Astrocyte of the cerebellum (primary cell): Measurements from ENCODE around the gene ITGB2.
A peak's percentile ranks its signal among the peaks of the same experiment; 100 is the strongest.

Source experiments
- DNase-seq: peaks from one replicate; pipeline ENCODE4 v3.0.0-alpha.2; 2011; ENCODE audit warnings: low read depth
- H3K4me3 ChIP-seq: 2 replicates; pipeline ENCODE4 v1.5.1; 2011; ENCODE audit warnings: mild to moderate bottlenecking, low read depth, low read length, moderate library complexity
- in situ Hi-C: cut with HindIII; loops from 2 replicates; pipeline ENCODE4 v1.10.0; 2017; ENCODE audit warnings: low sequenced_read_pairs
- TF ChIP-seq, protein P1 (sequence below): IDR thresholded peaks from 2 replicates; pipeline ENCODE4 v1.5.1; 2012; ENCODE audit warnings: low read length, low read depth, moderate library complexity, mild to moderate bottlenecking; ENCODE audit errors: missing control alignments

ITGB2 gene

DNA sequence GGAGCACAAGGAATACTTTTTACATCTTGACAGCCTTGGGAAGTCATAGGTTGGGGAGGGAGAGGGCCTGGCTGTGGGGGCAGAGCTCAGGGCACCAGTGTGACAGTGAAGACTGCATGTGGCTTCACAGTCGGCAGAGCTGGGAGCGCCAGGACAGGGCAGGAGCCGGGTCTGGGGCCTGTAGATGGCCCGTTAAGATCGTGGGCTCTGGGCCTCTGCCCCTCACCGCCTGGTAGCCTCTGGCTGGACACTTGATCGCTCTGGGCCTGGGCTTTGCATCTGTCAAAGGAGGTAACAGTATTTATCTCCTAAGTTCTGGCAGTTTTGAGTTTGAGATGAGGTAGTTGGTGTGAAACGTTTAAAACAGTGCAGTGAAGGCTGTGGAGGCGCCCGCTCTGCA, 23.9 kb upstream of the ITGB2 start:
- in situ Hi-C loops, result no loop called here
- no peak for DNase-seq
- TF ChIP-seq, protein P1, sequence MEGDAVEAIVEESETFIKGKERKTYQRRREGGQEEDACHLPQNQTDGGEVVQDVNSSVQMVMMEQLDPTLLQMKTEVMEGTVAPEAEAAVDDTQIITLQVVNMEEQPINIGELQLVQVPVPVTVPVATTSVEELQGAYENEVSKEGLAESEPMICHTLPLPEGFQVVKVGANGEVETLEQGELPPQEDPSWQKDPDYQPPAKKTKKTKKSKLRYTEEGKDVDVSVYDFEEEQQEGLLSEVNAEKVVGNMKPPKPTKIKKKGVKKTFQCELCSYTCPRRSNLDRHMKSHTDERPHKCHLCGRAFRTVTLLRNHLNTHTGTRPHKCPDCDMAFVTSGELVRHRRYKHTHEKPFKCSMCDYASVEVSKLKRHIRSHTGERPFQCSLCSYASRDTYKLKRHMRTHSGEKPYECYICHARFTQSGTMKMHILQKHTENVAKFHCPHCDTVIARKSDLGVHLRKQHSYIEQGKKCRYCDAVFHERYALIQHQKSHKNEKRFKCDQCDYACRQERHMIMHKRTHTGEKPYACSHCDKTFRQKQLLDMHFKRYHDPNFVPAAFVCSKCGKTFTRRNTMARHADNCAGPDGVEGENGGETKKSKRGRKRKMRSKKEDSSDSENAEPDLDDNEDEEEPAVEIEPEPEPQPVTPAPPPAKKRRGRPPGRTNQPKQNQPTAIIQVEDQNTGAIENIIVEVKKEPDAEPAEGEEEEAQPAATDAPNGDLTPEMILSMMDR, result no peak
- no peak overlapping the region for H3K4me3 ChIP-seq

DNA sequence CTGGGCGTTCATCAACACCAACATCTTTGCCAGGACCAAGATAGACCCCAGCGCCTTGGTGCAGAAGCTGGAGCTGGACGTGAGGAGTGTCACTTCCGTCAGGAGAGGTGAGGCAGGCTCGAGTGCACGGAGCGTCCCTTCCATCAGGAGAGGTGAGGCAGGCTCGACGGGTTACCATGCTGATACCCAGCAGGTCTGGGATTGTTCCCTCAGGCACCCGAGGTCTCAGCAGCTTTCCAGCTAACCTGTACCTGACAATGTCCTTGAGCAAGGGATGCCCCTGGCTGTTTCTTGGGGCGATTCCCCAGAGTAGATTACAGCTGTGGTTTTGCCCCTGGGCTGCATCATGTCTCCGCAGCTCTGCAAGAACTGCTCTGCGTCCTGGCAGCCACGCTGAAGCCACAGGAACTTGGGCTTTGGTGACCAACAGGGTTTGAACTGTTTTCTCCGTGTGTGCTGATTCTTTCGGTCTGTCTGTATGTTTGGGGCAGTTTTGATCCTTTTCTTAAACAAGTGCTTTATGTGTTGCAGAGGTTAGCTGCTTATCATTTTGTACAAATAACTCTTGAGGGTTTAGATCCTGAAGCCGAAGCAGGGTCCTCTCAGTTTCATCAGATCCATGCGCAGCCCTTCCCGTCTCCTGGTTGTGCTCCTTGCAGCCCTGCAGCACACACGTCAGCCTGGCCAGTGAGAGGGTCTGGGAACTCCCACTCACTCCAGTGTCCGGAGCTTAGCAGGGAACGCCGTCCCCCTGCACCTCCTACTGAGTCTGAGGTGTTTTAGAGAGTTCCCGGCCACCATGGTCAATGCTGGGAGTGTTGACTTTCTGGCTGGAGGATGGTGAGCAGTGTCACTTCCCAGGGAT, 23.2 kb upstream of the ITGB2 start:
- DNase-seq, result no peak
- in situ Hi-C loops, result no loop called here
- TF ChIP-seq, protein P1, result no peak
- no peak overlapping the region for H3K4me3 ChIP-seq

DNA sequence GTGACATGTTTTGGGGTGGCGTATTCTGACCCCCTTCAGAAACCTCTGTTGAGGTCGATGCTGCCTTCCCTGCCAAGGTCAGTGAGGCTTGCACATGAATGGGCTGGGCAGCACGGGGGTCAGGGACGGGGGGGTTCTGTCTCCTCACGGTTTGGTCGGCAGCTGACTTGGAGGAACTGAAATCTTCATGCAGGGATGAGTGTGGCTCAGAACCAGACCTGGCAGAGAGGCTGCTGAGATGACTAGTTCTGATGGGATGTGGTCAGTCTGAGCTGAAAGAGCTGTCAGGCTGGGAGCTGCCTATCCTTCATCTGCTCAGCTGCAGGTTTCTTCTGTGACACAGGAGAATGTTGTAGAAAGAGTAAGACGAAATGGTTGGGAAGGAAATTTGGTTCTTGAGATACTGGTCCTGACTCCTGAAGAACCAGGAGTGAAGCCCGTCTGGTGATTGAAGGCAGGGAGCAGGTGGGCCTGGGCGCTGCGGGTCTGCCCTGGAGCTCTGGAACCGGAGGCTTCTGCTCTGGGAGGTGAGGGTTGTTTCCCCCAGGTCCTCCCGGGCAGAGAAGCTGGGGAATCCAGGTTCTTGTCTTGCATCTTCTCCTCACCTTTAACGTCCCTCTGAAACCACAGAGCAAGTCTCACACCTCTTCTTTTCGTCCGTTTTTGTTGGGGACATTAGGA, 22.4 kb upstream of the ITGB2 start:
- in situ Hi-C loops, result no loop called here
- DNase-seq, result no peak
- TF ChIP-seq, protein P1, result no peak
- no peak overlapping the region for H3K4me3 ChIP-seq

DNA sequence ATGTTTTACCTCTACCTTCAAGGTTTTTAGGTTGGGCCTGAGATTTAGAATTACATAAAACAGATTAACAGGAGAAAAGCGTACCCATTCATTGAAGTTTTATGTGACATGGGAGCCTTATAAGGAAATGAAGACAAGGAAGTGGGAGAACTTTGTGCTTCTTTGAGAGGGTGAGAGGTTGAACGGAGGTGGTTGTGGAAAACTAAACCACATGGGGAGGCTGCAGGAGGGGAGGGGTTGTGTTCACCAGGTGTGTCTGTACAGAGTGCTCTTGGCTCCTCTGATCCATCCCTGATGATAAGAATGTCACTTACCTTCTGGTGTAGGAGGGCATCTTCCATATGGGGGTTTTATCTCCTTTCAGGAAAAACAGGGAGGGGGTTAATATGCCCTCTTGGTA, 21.9 kb upstream of the ITGB2 start:
- DNase-seq, result no peak
- in situ Hi-C loops, result no loop called here
- TF ChIP-seq, protein P1, result no peak
- H3K4me3 ChIP-seq, result no peak overlapping the region

DNA sequence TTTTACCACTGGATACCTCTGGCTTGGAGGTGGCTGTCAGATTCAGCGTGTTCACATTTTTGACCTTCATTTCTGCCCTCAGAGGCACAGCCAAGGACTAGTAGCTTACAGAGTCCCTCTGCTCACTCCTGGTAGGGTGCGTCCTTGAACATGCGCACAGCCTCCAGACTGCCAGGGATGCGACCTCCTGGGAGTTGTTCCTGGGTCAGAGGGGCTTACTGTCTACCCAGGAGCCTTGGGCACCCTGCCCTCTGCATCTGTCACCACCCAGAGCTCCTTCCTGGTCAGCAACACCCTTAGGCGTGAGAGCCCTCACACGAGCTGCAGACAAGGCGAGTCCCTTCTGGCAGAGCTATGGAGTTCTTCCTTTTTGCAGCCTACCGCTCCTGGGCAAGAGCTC, 20.9 kb upstream of the ITGB2 start:
- no peak for DNase-seq
- in situ Hi-C loops, result no loop called here
- TF ChIP-seq, protein P1, result no peak
- H3K4me3 ChIP-seq, result no peak overlapping the region

DNA sequence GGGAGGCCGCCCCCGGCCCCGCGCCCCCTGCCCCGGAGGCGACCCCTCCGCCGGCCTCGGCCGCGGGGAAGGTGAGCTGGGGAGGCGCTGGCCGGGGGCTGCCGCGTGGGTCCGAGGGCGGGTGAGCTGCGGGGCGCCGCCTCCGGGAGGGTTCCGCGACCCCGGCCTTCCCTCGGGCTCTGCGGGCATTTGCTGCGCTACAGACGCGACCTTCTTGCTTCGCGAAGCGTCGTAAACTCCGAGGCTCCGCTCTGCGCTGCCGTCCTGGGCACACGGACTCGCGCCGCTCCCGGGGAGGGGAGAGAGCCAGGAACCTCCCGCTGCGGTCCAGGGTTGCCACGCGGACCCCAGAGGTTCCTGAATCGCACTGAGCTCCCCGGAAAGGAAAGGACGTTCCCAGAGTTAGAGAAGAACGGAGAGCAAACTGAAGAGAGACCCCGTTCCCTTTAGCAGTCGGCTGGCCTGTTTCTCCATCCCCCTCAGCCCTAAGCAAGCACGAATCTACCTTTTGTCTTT, 19.5 kb upstream of the ITGB2 start:
- in situ Hi-C loops, result no loop called here
- H3K4me3 ChIP-seq, result peak overlapping the region; percentile 95
- no peak for DNase-seq
- TF ChIP-seq, protein P1, result no peak
